ENCODE results near the gene ACTR5.
"Not testable (repeated sequence)": the region's sequence is repeated elsewhere in the genome, so short reads cannot be mapped to it uniquely, and the experiment has no call there.

Gene ACTR5

GRCh38 chr20:38766071-38766470, 17.8 kb downstream of the ACTR5 start:
- DNase-seq (ENCODE audit: low read depth in 2 of 2), result no peak

- no peak for DNase-seq (ENCODE audit: low read depth in 2 of 2)
Measured at GRCh38 chr20:38769376-38770295, 21.4 kb downstream of the ACTR5 start.

- no peak for DNase-seq (ENCODE audit: low read depth in 2 of 2)
Measured at GRCh38 chr20:38770546-38770945, 22.3 kb downstream of the ACTR5 start.

GRCh38 chr20:38770970-38771369, 22.7 kb downstream of the ACTR5 start:
- DNase-seq (ENCODE audit: low read depth in 2 of 2), result no peak

GRCh38 chr20:38771621-38772020, 23.4 kb downstream of the ACTR5 start:
- no peak for DNase-seq (ENCODE audit: low read depth in 2 of 2)

- no peak for DNase-seq (ENCODE audit: low read depth in 2 of 2)
Measured at GRCh38 chr20:38774167-38774566, 25.9 kb downstream of the ACTR5 start.

- no peak for DNase-seq (ENCODE audit: low read depth in 2 of 2)
Measured at GRCh38 chr20:38776363-38776762, 28.1 kb downstream of the ACTR5 start.

GRCh38 chr20:38779247-38780097, 31.2 kb downstream of the ACTR5 start:
- no peak for DNase-seq (ENCODE audit: low read depth in 2 of 2)

- DNase-seq (ENCODE audit: low read depth in 2 of 2), result no peak
Measured at GRCh38 chr20:38782275-38782674, 34.0 kb downstream of the ACTR5 start.

GRCh38 chr20:38787870-38788269, 39.6 kb downstream of the ACTR5 start:
- DNase-seq (ENCODE audit: low read depth in 2 of 2), result no peak

- no peak for DNase-seq (ENCODE audit: low read depth in 2 of 2)
Measured at GRCh38 chr20:38789503-38790199, 41.4 kb downstream of the ACTR5 start.

GRCh38 chr20:38790200-38791053, 42.2 kb downstream of the ACTR5 start:
- DNase-seq (ENCODE audit: low read depth in 2 of 2), result no peak

- no peak for DNase-seq (ENCODE audit: low read depth in 2 of 2)
Measured at GRCh38 chr20:38791291-38791690, 43.0 kb downstream of the ACTR5 start.

GRCh38 chr20:38791940-38792339, 43.7 kb downstream of the ACTR5 start:
- DNase-seq (ENCODE audit: low read depth in 2 of 2), result no peak

GRCh38 chr20:38794057-38794456, 45.8 kb downstream of the ACTR5 start:
- not testable (repeated sequence) for DNase-seq (ENCODE audit: low read depth in 2 of 2)

- no peak for DNase-seq (ENCODE audit: low read depth in 2 of 2)
Measured at GRCh38 chr20:38798266-38798665, 50.0 kb downstream of the ACTR5 start.

- DNase-seq (ENCODE audit: low read depth in 2 of 2), result no peak
Measured at GRCh38 chr20:38799203-38799602, 50.9 kb downstream of the ACTR5 start.

GRCh38 chr20:38800882-38801281, 52.6 kb downstream of the ACTR5 start:
- no peak for DNase-seq (ENCODE audit: low read depth in 2 of 2)

- no peak for DNase-seq (ENCODE audit: low read depth in 2 of 2)
Measured at GRCh38 chr20:38804221-38804620, 56.0 kb downstream of the ACTR5 start.

- peak; percentile 56 to 59 for DNase-seq (ENCODE audit: low read depth in 2 of 2)
Measured at GRCh38 chr20:38804682-38805501, 56.6 kb downstream of the ACTR5 start.

Measured in stimulated activated CD8-positive, alpha-beta memory T cell treated with anti-CD3 and anti-CD28 coated beads, Interleukin-15, amount 100 ng/mL, for 4 hours (primary cell).